NCI-H774 (cell line): ENCODE results near the gene PNPLA7.
"Not testable (repeated sequence)": the region's sequence is repeated elsewhere in the genome, so short reads cannot be mapped to it uniquely, and the experiment has no call there.

Experiments
- DNase-seq: peaks from one replicate; lab custom pipeline; 2025; lab: John Stamatoyannopoulos, UW

Gene PNPLA7

DNA sequence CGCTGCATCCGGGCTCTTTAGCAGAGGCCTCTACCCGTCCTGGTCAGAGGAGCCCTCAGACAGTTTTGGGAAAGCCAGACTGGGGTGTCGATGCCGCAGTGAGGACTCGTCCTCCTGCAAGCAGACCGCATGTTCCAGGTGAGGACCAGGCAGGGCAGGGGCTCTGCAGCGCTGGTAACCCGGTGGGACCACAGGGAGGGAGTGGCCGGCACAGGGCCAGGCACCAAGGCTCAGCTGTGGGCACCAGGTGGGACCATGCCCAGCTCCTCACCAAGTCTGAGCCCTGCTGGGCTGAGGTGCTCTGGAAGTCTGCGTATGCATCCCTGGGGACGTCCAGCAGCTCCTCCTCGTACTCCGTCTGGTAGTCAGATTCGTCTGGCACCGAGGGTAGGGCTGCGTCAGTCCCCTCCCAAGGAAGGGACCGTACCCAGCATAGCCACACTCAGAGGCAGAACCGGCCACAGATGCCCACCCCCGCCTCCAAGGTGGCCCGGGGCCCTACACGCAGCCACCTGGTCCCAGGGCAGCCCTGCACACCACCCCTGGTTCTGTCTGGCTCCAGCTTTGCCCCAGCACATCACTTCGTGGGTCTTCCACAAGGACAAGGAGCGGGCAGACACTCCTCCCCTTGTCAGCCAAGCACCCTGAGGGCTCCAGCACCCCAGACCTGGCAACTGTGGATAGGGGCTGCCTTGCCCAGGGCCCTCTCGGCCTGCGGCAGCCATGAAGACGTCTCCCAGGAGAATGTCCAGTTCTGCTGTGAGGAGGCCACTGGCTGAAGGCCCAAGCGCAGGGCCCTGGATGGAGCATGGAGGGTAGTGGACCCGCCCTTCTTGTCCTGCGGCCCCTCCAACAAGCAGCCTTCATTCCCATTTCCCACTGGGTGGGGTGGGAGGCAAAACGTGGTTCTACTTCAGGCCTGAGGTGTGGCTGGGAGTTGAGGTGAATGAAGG lies 89.6 kb downstream of the PNPLA7 start:
- no peak for DNase-seq

- no peak for DNase-seq
Measured at GRCh38 chr9:137459601-137460362, 90.4 kb downstream of the PNPLA7 start.

GRCh38 chr9:137459152-137459600 lies 91.0 kb downstream of the PNPLA7 start, which contains the start of gene NSMF:
TSS of gene NSMF (minus strand) at chr9:137459334. CDS start at chr9:137459102, 232 bp downstream.
- peak; percentile 92 for DNase-seq

DNA sequence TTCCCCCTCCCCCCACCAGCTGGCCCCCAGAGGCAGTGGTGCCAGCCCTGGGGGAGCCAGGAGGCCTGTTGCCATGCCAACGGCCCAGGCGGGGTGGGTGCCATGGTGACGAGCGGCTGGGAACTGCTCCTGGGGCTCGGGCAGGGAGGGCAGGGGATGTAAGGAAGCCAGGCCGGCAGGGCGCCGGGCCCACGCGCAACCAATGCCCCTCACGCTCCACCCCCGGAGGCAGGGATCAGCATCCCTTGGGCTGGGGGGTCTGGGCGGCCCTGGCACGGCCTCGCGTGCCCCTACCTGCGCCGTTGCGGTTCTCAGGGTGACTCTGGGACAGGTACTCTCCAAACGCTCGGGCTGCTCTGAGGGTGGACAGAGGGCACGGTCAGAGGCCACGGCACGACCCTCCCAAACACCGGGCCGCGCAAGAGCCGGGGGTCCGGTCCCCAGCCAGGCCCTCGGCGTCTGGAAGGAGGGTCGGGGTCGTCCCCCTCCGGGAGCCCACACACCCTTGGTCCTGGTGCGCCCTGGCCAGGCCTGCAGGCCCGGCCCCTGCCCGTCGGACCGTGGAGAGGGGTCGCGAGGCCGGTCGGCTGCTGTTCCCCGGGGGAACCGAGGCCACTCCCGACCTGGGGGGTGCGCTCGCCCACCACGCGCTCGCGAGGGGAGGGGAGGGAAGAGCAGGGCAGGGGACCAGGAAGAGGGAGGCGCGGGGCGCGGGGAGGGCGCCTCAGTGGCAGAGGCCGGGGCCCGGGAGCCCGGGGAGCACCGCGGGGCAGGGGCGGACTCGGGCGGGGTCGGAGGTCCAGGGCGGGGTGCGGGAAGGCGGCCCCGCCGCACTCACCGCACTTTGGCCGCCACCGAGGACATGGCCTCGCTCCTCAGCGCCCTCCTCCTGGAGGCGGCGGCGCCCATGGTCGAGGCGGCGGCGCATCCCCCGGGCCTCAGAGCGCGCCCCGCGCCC lies 91.7 kb downstream of the PNPLA7 start:
- no peak for DNase-seq

DNA sequence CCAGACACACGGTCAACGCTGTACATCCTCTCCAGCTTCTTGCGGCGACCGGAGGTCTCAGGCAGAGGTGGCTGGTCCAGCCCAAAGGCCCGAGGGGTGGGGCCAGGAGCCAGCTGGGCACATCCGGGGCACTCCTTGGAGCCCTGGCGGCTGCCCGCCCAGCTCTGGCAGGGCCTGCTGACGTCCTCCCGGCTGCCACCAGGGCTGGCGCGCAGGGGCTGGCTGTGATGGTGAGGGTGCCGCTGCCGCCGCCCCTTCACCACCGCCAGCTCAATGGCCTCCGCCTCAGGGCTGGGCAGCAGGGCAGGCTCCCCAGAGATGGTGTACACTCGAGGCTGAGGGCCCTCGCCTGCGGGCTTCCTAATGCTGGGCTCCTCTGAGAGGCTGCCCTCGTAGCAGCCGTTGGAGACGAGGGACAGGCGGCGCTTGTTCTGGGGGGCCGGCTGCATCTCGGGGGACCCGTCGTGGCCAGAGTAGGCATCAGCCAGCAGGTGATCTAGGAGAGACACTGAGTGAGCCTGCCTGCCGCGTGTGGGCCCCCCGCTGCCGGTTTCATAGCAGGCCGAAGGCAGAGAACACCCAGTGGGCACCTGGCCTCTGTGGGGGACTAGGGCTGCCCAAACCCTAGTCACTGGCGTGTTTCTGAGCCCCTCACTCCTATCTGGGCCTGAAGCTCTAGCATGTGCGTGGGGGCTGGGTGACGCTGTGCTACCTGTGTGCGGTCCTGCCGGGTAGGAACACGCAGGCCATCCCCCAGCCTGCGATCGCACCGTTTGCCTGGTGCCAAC lies 92.6 kb downstream of the PNPLA7 start:
- DNase-seq = no peak

DNA sequence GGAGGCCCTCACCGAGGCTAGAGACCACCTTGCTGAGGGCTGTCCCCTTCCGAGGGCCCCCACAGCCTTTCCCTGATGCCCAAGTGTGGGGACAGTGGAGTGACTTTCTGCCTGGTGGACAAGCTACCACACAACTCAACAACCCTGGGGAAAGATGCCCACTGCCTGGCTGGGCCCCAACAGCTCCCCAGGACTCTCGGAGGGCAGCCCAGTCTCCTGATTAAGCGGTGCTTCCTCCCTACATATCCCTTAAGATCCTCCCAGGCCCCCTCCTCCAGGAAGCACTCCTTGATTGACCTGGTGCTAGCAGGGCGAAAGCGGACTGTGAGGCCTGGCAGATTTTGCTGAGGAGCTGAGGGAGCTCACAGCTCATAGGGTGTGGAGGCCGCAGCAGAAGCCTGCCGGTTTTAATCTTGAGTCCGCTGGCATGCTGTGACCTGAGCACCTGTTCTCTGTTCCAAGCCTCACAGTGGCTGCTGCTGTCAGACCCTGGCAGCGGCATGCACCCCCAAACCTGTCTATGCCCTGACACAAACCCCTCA lies 93.3 kb downstream of the PNPLA7 start:
- no peak for DNase-seq

- no peak for DNase-seq
Measured at GRCh38 chr9:137456061-137456863, 93.9 kb downstream of the PNPLA7 start.

DNA sequence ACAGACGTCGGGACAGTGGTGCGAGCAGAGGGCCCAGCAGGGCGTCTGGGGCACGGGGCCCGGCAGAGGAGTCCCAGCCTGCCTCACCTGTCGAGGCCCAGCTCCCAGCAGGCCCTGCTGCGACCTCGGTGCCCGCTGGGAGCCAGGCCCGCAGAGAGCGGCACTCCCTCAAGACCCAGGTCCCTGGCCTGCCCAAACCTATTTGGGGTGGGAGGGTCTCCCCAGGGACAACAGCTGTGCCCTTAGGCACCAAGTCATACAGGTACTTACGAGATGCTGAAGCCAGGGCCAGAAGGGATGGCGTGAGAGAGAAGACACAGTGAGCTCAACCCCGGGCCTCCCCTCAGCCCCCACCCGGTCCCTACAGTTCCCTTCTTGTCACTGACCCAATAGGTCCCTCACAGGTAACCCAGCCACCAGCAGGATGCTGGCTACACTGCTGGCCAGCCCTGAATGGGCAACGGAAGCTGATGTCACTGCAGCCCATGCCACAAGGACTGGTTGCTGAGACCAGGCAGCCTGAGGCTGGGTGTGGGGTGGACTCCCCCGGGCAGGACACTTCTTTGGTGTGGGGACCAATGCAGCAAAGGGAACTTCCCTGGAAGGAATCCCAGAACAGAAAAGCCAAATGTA lies 94.7 kb downstream of the PNPLA7 start:
- DNase-seq = no peak

GRCh38 chr9:137454597-137455358 lies 95.4 kb downstream of the PNPLA7 start:
- DNase-seq = no peak

DNA sequence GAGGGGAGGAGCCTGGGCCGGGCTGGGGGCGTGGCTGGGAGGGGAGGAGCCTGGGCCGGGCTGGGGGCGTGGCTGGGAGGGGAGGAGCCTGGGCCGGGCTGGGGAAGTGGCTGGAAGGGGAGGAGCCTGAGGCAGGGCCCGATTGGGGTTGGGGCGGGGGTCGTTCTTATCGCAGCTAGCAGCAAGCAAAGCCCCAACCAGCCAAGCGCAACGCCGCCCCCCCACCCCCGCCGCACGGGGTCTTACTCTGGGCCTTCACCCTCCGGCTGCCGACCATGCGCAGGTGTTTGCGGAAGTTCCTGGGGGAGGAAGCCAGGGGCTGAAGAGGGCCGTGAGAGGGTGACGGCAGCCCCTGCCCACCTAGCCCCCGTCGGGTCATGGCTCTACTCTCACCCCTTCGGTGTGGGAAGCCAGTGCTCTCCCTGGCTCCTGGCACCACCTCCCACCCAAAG lies 96.0 kb downstream of the PNPLA7 start:
- DNase-seq = no peak

- DNase-seq = no peak
Measured at GRCh38 chr9:137453643-137454081, 96.5 kb downstream of the PNPLA7 start.

DNA sequence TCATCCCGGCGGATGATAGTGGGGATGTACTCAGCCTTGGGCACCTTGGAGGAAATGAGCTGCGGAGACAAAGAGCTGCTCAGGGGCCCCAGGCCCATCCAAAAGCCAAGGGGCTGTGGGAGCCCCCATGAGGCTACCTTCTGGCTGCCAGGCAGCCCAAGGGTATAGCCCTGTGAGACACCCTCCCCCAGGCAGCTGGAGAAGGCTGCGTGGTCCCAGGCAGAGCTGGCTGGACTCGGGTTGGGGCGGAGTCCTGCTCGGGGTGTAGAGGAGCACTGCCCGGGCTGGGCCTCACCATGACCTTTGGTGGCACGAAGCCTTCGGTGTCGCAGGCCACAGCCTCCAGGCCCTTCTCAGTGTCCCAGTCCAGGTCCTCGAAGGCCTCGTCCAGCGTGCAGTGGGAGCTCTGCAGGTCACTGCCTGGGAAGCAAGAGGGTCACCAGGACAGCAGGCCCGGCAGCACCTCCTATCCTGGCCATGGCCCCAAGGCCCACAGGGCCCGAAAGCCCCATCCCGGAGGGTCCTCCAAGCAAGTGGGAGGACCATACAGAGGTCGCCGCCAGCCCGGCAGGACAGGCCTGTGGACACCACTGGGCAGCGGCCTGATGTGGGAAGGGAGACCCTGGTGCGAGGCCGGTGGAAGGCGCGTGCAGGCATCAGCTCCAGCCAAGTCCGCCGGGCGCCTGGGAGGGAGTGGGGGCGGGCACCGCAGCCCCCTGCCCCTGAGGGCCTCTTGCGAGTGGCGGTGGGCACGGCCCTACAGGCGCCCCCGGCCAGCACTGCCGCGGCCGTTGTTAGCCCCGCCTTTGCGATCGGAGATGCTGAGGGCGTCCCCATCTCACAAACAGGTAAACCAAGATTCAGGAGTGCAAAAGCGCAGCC lies 97.2 kb downstream of the PNPLA7 start:
- no peak for DNase-seq

DNA sequence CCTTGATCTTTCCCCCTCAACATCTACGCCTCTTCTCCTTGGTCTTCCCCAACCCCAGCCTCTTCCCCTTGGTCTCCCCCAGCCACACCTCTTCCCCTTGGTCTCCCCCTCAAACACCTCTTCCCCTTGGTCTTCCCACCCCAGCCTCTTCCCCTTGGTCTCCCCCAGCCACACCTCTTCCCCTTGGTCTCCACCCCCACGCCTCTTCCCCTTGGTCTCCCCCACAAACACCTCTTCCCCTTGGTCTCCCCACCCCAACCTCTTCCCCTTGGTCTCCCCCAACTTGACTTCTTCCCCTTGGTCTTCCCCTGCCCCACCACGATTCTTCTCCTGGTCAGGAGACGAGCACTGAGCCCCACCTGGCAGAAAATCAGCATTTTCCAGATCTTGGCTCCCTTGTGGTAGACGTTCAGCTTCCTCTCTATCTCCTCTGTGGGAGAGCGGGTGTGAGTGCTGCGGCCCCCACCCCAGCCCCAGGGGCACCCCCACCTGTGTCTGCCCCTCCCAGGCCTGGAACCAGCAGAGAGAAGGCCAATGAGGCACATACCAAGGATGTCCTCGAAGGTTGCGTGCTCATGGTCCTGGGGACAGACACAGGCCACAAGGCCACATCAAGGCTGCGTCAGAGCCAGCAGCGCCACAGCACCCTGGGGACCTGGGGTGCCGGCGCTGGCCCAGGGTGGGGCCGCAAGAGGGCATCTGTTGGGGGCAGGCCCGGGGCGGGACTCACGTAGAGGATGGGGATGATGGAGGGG lies 98.0 kb downstream of the PNPLA7 start:
- DNase-seq = no peak

DNA sequence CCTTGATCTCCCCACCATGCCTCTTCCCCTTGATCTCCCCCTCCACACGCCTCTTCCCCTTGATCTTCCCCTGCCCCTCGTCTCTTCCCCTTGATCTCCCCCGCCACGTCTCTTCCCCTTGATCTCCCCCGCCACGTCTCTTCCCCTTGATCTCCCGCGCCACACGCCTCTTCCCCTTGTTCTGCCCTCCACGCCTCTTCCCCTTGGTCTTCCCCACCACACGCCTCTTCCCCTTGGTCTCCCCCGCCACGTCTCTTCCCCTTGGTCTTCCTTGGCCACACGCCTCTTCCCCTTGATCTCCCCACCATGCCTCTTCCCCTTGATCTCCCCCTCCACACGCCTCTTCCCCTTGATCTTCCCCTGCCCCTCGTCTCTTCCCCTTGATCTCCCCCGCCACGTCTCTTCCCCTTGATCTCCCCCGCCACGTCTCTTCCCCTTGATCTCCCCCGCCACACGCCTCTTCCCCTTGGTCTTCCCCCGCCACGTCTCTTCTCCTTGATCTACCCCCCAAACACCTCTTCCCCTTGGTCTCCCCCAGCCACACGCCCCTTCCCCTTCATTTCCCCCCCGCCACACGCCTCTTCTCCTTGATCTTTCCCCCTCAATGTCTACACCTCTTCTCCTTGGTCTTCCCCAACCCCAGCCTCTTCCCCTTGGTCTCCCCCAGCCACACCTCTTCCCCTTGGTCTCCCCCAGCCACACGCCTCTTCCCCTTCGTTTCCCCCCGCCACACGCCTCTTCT lies 98.8 kb downstream of the PNPLA7 start:
- DNase-seq = not testable (repeated sequence)

- not testable (repeated sequence) for DNase-seq
Measured at GRCh38 chr9:137450539-137451222, 99.5 kb downstream of the PNPLA7 start.
